ENCODE measurements around the gene NUP210.

The NUP210 gene

GRCh38 chr3:13368834-13369233 is 51.3 kb downstream of the NUP210 start:
- Histone ChIP-seq H3K9me3 (ENCODE audit: insufficient read depth, low read length, severe bottlenecking) (no peaks in the 10 kb centered on the region), H2AFZ (ENCODE audit: low read depth, low read length) (no peak overlapping the region), H3K4me2 (ENCODE audit: insufficient read depth, low read length) (no peak overlapping the region), H3K27me3 (ENCODE audit: insufficient read depth, low read length, poor library complexity) (no peaks in the 10 kb centered on the region), H3K9ac (ENCODE audit: low read depth, low read length) (no peak overlapping the region), H3K79me2 (ENCODE audit: insufficient read depth, low read length) (no peaks in the 10 kb centered on the region), H3K4me1 (ENCODE audit: insufficient read depth, low read length) (no peaks in the 10 kb centered on the region), H3K4me3 (ENCODE audit: low read depth in 1 of 2, low read length in 2 of 2) (no peak overlapping the region), H3K36me3 (ENCODE audit: insufficient read depth, low read length) (peaks cover 88% of the 10 kb centered on the region), H4K20me1 (ENCODE audit: insufficient read depth, low read length) (peaks cover 8% of the 10 kb centered on the region; the same call in 1 of the 2 replicates), H3K27ac (ENCODE audit: low read length) (no peak overlapping the region)
- DNase-seq (no peak), ATAC-seq (ENCODE audit: insufficient read depth, low read depth) (no peak)
- TF ChIP-seq EZH2 (IDR thresholded peaks at IDR 0.05; ENCODE audit: borderline replicate concordance, low read depth, low read length, severe bottlenecking) (no peak), CTCF (IDR thresholded peaks at IDR 0.05; ENCODE audit: borderline replicate concordance, extremely low read depth, low read length, poor library complexity, severe bottlenecking) (no peak)

GRCh38 chr3:13367728-13368127 is 52.4 kb downstream of the NUP210 start:
- no peak for ATAC-seq (ENCODE audit: insufficient read depth, low read depth)
- Histone ChIP-seq H3K79me2 (ENCODE audit: insufficient read depth, low read length) (no peaks in the 10 kb centered on the region), H3K36me3 (ENCODE audit: insufficient read depth, low read length) (peaks cover 88% of the 10 kb centered on the region), H3K9me3 (ENCODE audit: insufficient read depth, low read length, severe bottlenecking) (no peaks in the 10 kb centered on the region), H3K4me3 (ENCODE audit: low read depth in 1 of 2, low read length in 2 of 2) (no peak overlapping the region), H4K20me1 (ENCODE audit: insufficient read depth, low read length) (peaks cover 7% of the 10 kb centered on the region; the same call in 1 of the 2 replicates), H2AFZ (ENCODE audit: low read depth, low read length) (no peak overlapping the region), H3K27me3 (ENCODE audit: insufficient read depth, low read length, poor library complexity) (no peaks in the 10 kb centered on the region), H3K27ac (ENCODE audit: low read length) (peak overlapping the region; percentile 41), H3K4me2 (ENCODE audit: insufficient read depth, low read length) (no peak overlapping the region), H3K4me1 (ENCODE audit: insufficient read depth, low read length) (no peaks in the 10 kb centered on the region), H3K9ac (ENCODE audit: low read depth, low read length) (no peak overlapping the region)
- TF ChIP-seq CTCF (IDR thresholded peaks at IDR 0.05; ENCODE audit: borderline replicate concordance, extremely low read depth, low read length, poor library complexity, severe bottlenecking) (no peak), EZH2 (IDR thresholded peaks at IDR 0.05; ENCODE audit: borderline replicate concordance, low read depth, low read length, severe bottlenecking) (no peak)
- no peak for DNase-seq

- H2AFZ ChIP-seq (ENCODE audit: low read depth, low read length): no peak overlapping the region
- DNase-seq: no peak
- no peak overlapping the region for H3K4me3 ChIP-seq (ENCODE audit: low read depth in 1 of 2, low read length in 2 of 2)
- H4K20me1 ChIP-seq (ENCODE audit: insufficient read depth, low read length): peaks cover 7% of the 10 kb centered on the region; the same call in 1 of the 2 replicates
- peaks cover 88% of the 10 kb centered on the region for H3K36me3 ChIP-seq (ENCODE audit: insufficient read depth, low read length)
- ATAC-seq (ENCODE audit: insufficient read depth, low read depth): no peak
- no peaks in the 10 kb centered on the region for H3K79me2 ChIP-seq (ENCODE audit: insufficient read depth, low read length)
- H3K9ac ChIP-seq (ENCODE audit: low read depth, low read length): no peak overlapping the region
- no peaks in the 10 kb centered on the region for H3K27me3 ChIP-seq (ENCODE audit: insufficient read depth, low read length, poor library complexity)
- no peaks in the 10 kb centered on the region for H3K9me3 ChIP-seq (ENCODE audit: insufficient read depth, low read length, severe bottlenecking)
- no peaks in the 10 kb centered on the region for H3K4me1 ChIP-seq (ENCODE audit: insufficient read depth, low read length)
- TF ChIP-seq CTCF (IDR thresholded peaks at IDR 0.05; ENCODE audit: borderline replicate concordance, extremely low read depth, low read length, poor library complexity, severe bottlenecking) (no peak), EZH2 (IDR thresholded peaks at IDR 0.05; ENCODE audit: borderline replicate concordance, low read depth, low read length, severe bottlenecking) (no peak)
- H3K4me2 ChIP-seq (ENCODE audit: insufficient read depth, low read length): no peak overlapping the region
- peak overlapping the region; percentile 48; the same call in 1 of the 2 replicates for H3K27ac ChIP-seq (ENCODE audit: low read length)
These were observed 54.4 kb downstream of the NUP210 start for GRCh38 chr3:13365390-13366379.
